GM12865 (cell line): ENCODE measurements around the gene ACOX1.
"Not testable (repeated sequence)": the region's sequence is repeated elsewhere in the genome, so short reads cannot be mapped to it uniquely, and the experiment has no call there.

Experiments
- DNase-seq: peaks from one replicate; pipeline ENCODE4 v3.0.0; 2010; ENCODE audit warnings: low read depth
- H3K4me3 ChIP-seq: 2 replicates; pipeline ENCODE4 v1.5.1; 2011; ENCODE audit warnings: mild to moderate bottlenecking, low read depth, low read length, control low read depth
- CTCF ChIP-seq: IDR thresholded peaks from 2 replicates; pipeline ENCODE4 v1.5.1; 2011; ENCODE audit warnings: low read length, control low read depth, low read depth, inconsistent platforms; ENCODE audit not compliant: insufficient read depth; ENCODE audit errors: missing control alignments

The ACOX1 gene

GRCh38 chr17:75981019-75981615 is 2.2 kb upstream of the ACOX1 start:
- no peak for TF ChIP-seq CTCF
- H3K4me3 ChIP-seq = no peak overlapping the region
- DNase-seq = no peak

DNA sequence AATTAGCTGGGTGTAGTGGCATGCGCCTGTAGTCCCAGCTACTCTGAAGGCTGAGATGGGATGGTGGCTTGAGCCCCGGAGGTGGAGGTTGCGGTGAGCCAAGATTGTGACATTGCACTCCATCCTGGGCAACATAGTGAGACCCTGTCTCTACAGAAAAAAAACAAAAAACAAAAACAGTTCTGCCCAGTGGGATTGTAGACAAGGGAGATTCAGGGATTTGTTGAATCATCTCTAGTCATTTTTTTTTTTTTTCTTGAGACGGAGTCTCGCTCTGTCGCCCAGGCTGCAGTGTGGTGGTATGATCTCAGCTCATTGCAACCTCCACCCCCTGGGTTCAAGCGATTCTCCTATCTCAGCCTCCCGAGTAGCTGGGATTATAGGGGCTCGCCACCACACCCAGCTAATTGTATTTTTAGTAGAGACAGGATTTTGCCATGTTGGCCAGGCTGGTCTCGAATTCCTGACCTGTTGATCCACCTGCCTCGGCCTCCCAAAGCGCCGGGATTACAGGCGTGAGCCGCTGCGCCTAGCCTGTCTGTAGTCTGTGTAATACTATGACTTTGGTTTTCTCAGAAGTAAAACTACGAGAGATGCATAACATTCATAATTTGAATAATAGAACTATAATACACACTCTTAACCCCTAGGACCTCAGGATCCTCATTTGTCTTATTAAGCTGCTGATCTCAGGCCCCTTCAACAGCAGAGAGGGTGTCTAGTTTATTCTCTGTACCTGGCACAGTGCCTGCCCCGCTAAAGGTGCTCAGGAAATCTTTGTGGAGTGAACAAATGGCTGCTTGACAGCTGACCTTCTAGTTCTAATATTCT is 1.4 kb upstream of the ACOX1 start:
- peak; percentile 18 for DNase-seq
- peak overlapping the region; percentile 54 for H3K4me3 ChIP-seq
- TF ChIP-seq CTCF = no peak

- peak overlapping the region; percentile 54 for H3K4me3 ChIP-seq
- no peak for TF ChIP-seq CTCF
- no peak for DNase-seq
Observed at GRCh38 chr17:75979705-75980187, 780 bp upstream of the ACOX1 start.

DNA sequence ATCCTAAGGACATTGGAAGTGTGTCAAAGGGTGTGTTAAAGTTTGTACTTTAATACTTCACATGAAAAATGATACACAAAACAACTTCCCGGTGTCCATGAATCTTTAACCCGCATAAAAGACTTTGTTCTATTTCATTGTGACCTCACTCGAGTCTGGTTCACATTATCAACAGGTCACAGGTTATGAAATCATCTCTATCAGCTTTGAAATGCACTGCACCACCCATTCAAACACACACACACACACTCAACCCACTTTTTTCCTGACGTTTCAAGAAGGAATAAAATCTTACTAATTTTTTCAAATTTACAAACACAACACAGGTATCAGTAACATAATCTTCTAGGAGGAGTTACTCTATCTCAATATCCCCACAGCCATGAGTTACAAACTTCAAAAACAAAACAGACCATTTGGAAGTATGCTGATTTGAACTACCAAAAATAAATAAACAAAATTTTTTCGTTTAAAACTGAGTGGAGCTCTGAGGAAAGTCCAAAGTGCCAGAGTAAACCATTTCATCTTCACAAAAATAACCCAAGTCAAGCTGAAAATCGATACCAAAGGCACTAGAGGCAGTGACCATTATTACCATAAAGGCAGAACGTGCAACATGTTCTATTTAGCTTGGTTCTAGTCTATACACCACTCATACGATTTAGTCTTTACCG is 2.7 kb downstream of the ACOX1 start:
- TF ChIP-seq CTCF = no peak
- no peak overlapping the region for H3K4me3 ChIP-seq
- no peak for DNase-seq

DNA sequence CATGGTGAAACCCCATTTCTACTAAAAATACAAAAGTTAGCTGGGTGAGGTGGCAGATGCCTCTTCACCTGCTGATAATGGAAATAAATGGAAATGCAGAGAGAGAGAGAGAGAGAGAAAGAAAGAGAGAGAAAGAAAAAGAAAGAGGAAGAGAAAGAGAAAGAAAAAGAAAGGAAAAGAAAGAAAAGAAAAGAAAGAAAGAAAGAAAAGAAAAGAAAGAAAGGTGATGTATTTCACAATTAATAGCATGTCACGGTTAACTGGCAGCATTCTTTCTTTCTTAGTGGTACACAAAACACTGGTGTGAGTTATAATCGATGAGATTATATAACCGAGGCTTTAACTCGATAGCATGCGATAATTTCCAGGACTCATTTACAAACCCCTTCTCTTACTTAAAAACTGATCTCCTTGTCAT is 3.2 kb downstream of the ACOX1 start:
- no peak overlapping the region for H3K4me3 ChIP-seq
- DNase-seq = no peak
- TF ChIP-seq CTCF = no peak

- not testable (repeated sequence) for DNase-seq, H3K4me3 ChIP-seq
Observed at GRCh38 chr17:75975187-75975586, 3.8 kb downstream of the ACOX1 start.

DNA sequence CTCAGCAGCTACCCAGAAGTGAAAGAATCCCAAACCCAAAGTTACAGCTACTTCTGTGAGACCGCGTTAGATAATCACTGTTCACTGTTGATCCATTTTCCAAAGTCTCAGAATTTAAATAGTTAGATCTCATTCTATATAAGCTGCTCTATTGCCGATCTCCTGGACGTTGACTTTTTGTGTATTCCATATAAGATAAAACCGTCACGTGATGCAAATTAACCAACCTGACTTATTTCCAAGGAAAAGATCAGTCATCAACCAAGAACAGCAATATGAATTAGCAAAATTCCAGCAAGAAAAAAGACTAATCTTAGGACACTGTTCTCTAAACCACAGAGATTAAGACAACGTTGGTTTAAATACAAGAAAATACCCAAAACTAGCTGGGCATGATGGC is 8.3 kb downstream of the ACOX1 start:
- TF ChIP-seq CTCF = no peak
- DNase-seq = no peak

More for the DNA sequence above, 8.3 kb downstream of the ACOX1 start:
- no peak overlapping the region for H3K4me3 ChIP-seq
